ENCODE data around the gene PRRG2.

Gene PRRG2

DNA sequence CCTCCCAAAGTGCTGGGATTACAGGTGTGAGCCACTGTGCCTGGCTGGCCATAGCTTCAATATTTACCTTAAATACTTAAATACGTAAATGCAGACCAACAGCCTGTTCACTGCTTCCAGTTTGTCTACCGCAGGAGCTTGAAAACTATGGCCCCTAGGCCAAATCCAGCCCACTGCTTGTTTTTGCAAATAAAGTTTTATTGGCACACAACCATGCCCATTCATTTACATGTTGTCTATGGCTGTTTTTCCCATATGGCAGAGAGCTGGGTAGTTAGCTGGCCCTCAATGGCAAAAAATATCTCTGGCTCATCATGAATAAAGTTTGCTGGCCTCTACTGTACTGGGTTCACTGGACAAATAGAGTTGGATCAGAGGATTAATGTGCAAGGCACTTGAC, 21.7 kb downstream of the PRRG2 start:
- Histone ChIP-seq H3K4me1 (ENCODE audit: control insufficient read depth, low read length) (no peaks in the 10 kb centered on the region), H3K27me3 (ENCODE audit: control insufficient read depth, low read length) (no peaks in the 10 kb centered on the region), H3K9me2 (replicated peaks; ENCODE audit: control insufficient read depth, low read length) (no peaks in the 10 kb centered on the region), H3K27ac (ENCODE audit: low read depth, low read length) (no peak overlapping the region), H3K9me3 (ENCODE audit: control insufficient read depth, insufficient read depth, low read length) (no peaks in the 10 kb centered on the region), H3F3A (ENCODE audit: control insufficient read depth, insufficient read depth) (no peaks in the 10 kb centered on the region), H3K79me2 (ENCODE audit: control insufficient read depth, low read length) (peaks cover 73% of the 10 kb centered on the region), H3K4me3 (ENCODE audit: low read length) (no peak overlapping the region), H3K4me2 (ENCODE audit: low read length) (no peak overlapping the region), H4K20me1 (ENCODE audit: control insufficient read depth, insufficient read depth, low read depth, low read length) (no peaks in the 10 kb centered on the region), H3K36me3 (ENCODE audit: control insufficient read depth, low read length) (peaks cover 79% of the 10 kb centered on the region)
- TF ChIP-seq EZH2phosphoT487 (IDR thresholded peaks at IDR 0.05; ENCODE audit: borderline replicate concordance, low read length) = no peak
- TF ChIP-seq, protein P1, sequence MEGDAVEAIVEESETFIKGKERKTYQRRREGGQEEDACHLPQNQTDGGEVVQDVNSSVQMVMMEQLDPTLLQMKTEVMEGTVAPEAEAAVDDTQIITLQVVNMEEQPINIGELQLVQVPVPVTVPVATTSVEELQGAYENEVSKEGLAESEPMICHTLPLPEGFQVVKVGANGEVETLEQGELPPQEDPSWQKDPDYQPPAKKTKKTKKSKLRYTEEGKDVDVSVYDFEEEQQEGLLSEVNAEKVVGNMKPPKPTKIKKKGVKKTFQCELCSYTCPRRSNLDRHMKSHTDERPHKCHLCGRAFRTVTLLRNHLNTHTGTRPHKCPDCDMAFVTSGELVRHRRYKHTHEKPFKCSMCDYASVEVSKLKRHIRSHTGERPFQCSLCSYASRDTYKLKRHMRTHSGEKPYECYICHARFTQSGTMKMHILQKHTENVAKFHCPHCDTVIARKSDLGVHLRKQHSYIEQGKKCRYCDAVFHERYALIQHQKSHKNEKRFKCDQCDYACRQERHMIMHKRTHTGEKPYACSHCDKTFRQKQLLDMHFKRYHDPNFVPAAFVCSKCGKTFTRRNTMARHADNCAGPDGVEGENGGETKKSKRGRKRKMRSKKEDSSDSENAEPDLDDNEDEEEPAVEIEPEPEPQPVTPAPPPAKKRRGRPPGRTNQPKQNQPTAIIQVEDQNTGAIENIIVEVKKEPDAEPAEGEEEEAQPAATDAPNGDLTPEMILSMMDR (IDR thresholded peaks at IDR 0.05; ENCODE audit: low read depth, low read length, poor library complexity, severe bottlenecking) = no peak

DNA sequence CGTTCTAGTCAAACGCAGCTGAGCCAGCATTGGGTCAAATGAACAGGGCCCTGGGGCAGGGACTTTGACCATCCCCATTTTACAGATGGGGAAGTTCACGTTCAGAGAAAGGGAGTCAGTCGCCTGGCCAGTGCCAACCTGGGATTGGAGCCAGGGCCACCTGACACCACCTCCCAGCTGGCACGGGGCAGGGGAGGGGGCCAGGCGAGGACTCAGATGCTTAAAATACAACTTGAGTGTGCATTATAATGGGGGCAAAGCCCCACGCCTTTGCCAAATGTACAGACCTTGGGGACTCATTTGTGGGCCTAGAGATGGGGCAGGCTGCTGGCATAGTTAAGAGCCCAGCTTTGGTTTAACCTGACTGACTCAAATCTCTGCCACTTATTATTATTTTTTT, 24.5 kb downstream of the PRRG2 start:
- Histone ChIP-seq H3K79me2 (ENCODE audit: control insufficient read depth, low read length) (peaks cover 84% of the 10 kb centered on the region), H3K4me1 (ENCODE audit: control insufficient read depth, low read length) (no peaks in the 10 kb centered on the region), H3K4me2 (ENCODE audit: low read length) (no peak overlapping the region), H4K20me1 (ENCODE audit: control insufficient read depth, insufficient read depth, low read depth, low read length) (no peaks in the 10 kb centered on the region), H3K27me3 (ENCODE audit: control insufficient read depth, low read length) (no peaks in the 10 kb centered on the region), H3K9me3 (ENCODE audit: control insufficient read depth, insufficient read depth, low read length) (no peaks in the 10 kb centered on the region), H3K4me3 (ENCODE audit: low read length) (no peak overlapping the region), H3K27ac (ENCODE audit: low read depth, low read length) (no peak overlapping the region), H3K9me2 (replicated peaks; ENCODE audit: control insufficient read depth, low read length) (no peaks in the 10 kb centered on the region), H3F3A (ENCODE audit: control insufficient read depth, insufficient read depth) (no peaks in the 10 kb centered on the region), H3K36me3 (ENCODE audit: control insufficient read depth, low read length) (peaks cover 69% of the 10 kb centered on the region)
- TF ChIP-seq EZH2phosphoT487 (IDR thresholded peaks at IDR 0.05; ENCODE audit: borderline replicate concordance, low read length) = no peak
- TF ChIP-seq, protein P1 (IDR thresholded peaks at IDR 0.05; ENCODE audit: low read depth, low read length, poor library complexity, severe bottlenecking) = no peak

DNA sequence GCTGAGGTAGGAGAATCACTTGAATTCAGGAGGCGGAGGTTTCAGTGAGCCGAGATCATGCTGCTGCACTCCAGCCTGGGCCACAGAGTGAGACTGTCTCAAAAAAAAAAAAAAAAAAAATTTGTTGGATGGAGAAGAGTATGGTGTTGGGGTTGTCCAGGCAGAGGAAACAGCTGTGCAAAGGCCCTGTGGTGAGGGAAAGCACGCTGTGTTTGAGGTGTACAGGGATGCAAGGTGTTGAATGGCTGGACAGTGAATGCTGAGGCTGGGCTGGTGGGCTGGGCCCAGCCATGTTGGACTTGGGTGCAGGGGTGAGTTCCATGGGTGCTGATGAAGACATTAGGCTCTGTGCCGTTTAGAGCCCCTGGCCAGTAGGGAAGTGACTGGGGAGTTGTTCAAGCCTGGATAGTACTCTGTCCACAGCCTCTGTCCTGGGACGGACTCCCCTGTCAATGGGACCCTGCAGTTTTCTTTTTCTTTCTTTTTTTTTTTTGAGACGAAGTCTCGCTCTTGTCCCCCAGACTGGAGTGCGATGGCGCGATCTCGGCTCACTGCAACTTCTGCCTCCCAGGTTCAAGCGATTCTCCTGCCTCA, 28.5 kb downstream of the PRRG2 start:
- Histone ChIP-seq H3K4me1 (ENCODE audit: control insufficient read depth, low read length) (no peaks in the 10 kb centered on the region), H3K4me2 (ENCODE audit: low read length) (no peak overlapping the region), H3K9me2 (replicated peaks; ENCODE audit: control insufficient read depth, low read length) (no peaks in the 10 kb centered on the region), H3K9me3 (ENCODE audit: control insufficient read depth, insufficient read depth, low read length) (no peaks in the 10 kb centered on the region), H4K20me1 (ENCODE audit: control insufficient read depth, insufficient read depth, low read depth, low read length) (peaks cover 4% of the 10 kb centered on the region; the same call in 1 of the 2 replicates), H3F3A (ENCODE audit: control insufficient read depth, insufficient read depth) (no peaks in the 10 kb centered on the region), H3K4me3 (ENCODE audit: low read length) (no peak overlapping the region), H3K27me3 (ENCODE audit: control insufficient read depth, low read length) (no peaks in the 10 kb centered on the region), H3K27ac (ENCODE audit: low read depth, low read length) (no peak overlapping the region), H3K36me3 (ENCODE audit: control insufficient read depth, low read length) (peaks cover 50% of the 10 kb centered on the region), H3K79me2 (ENCODE audit: control insufficient read depth, low read length) (peaks cover 76% of the 10 kb centered on the region)
- TF ChIP-seq, protein P1 (IDR thresholded peaks at IDR 0.05; ENCODE audit: low read depth, low read length, poor library complexity, severe bottlenecking) = no peak
- no peak for TF ChIP-seq EZH2phosphoT487 (IDR thresholded peaks at IDR 0.05; ENCODE audit: borderline replicate concordance, low read length)

Measured in DOHH2 (cell line).